Stomach smooth muscle (tissue), 2 donors: Measurements from ENCODE around the gene MOCS1.

ENCODE experiments used
- H3K27ac ChIP-seq: one replicate; pipeline ENCODE4 v1.7.0; 2013; ENCODE audit warnings: mild to moderate bottlenecking, low read length, inconsistent platforms
- H3K27me3 ChIP-seq, 2 donors: one replicate each; pipeline ENCODE4 v1.7.0; 2013; ENCODE audit warnings: low read length in 2 of 2; ENCODE audit not compliant: insufficient read depth in 2 of 2, control insufficient read depth in 1 of 2
- H3K36me3 ChIP-seq, 2 donors: one replicate each; pipeline ENCODE4 v1.7.0; 2013; ENCODE audit warnings: low read length in 2 of 2; ENCODE audit not compliant: control insufficient read depth in 2 of 2, insufficient read depth in 2 of 2
- H3K4me1 ChIP-seq: one replicate; pipeline ENCODE4 v1.7.0; 2013; ENCODE audit warnings: low read length; ENCODE audit not compliant: control insufficient read depth, insufficient read depth
- H3K4me3 ChIP-seq, 2 donors: one replicate each; pipeline ENCODE4 v1.7.0; 2013; ENCODE audit warnings: low read length in 2 of 2
- H3K9ac ChIP-seq, 2 donors: one replicate each; pipeline ENCODE4 v1.7.0; 2013; ENCODE audit warnings: low read length in 2 of 2, mild to moderate bottlenecking in 1 of 2
- H3K9me3 ChIP-seq, 2 donors: one replicate each; pipeline ENCODE4 v1.7.0; 2013; ENCODE audit warnings: low read length in 2 of 2; ENCODE audit not compliant: control insufficient read depth in 2 of 2
- donor health status: healthy.
- donor health status: Pancreatic carcinoma.

The MOCS1 gene

DNA sequence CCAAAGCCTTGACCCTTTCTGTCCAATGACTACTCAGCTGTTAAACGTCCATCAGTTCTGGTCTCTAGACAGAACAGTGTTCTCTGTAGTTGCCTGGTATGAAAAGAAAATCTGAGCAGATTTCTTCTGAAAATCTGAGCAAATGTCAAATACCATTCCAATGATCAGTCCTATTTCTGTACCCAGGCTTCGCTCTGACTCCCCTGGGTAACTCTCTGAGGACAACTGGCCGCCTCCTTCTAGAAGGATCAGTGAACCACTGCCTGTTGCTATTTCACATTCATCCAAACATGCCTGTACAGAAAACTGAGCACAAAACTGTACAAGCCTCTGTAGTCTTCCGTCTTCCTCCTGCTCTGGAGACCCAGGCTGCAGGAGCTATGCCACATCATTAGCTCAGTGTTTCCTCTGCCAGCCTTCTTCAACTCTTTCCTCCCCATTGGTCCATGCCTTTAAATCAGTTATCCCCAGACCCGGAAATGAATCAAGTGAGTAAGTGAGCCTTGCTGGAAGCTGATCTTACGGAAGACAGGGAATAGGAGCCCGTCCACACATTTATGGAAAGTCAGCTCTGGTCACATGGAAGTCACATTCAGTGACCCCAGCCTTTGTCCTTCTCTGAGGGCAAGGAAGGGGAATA, 78.8 kb downstream of the MOCS1 start:
- no peak overlapping the region for H3K27ac ChIP-seq
- peaks cover 34 to 38% of the 10 kb centered on the region in 2 donors for H3K36me3 ChIP-seq
- H3K4me3 ChIP-seq, result no peak overlapping the region
- no peaks in the 10 kb centered on the region for H3K27me3 ChIP-seq
- no peaks in the 10 kb centered on the region for H3K9me3 ChIP-seq
- peaks cover 30% of the 10 kb centered on the region for H3K4me1 ChIP-seq
- no peak overlapping the region for H3K9ac ChIP-seq
